Measurements from ENCODE around the gene SLC22A6. TPM values are rescaled to one million over a fixed set of nuclear protein-coding genes. Genes with fewer than 3 reads are reported as not detected.

The SLC22A6 gene
- not detected in 2 replicates for total RNA-seq

GRCh38 chr11:62984451-62984991 lies at the start of gene SLC22A6:
Gene SLC22A6 (minus strand): TSS chr11:62984967. CDS start chr11:62984690, 277 bp downstream.

GRCh38 chr11:63015521-63016215 lies 30.9 kb upstream of the SLC22A6 start, which contains the start of gene SLC22A8:
Gene SLC22A8 (minus strand): TSS chr11:63015841. CDS start chr11:63014958, 883 bp downstream.

Other genes with a start within 250 kb of the SLC22A6 start
- gene ZBTB3, start 230.8 kb downstream of the SLC22A6 start, total RNA-seq: 7.8 TPM in 2 replicates
- 49.9 and 61.2 TPM in 2 replicates for gene POLR2G, start 223.4 kb downstream of the SLC22A6 start, total RNA-seq
- gene TAF6L, start 213.6 kb downstream of the SLC22A6 start, total RNA-seq: 19.3 and 43.2 TPM in 2 replicates
- gene TMEM179B, start 197.6 kb downstream of the SLC22A6 start, total RNA-seq: 17.2 and 21.3 TPM in 2 replicates
- gene TMEM223, start 193.0 kb downstream of the SLC22A6 start, total RNA-seq: 11.3 and 11.5 TPM in 2 replicates
- gene NXF1, start 179.5 kb downstream of the SLC22A6 start, total RNA-seq: 11.8 and 50.6 TPM in 2 replicates
- 35.9 and 40.8 TPM in 2 replicates for gene STX5, start 152.9 kb downstream of the SLC22A6 start, total RNA-seq
- not detected in 2 replicates for gene TEX54, start 152.1 kb downstream of the SLC22A6 start, total RNA-seq
- 61.4 and 67.5 TPM in 2 replicates for gene WDR74, start 145.4 kb downstream of the SLC22A6 start, total RNA-seq
- 86.1 and 87.2 TPM in 2 replicates for gene SLC3A2, start 104.1 kb downstream of the SLC22A6 start, total RNA-seq
- gene CHRM1, start 63.6 kb downstream of the SLC22A6 start, total RNA-seq: not detected in 2 replicates
- not detected in 2 replicates for gene SLC22A8, start 30.9 kb upstream of the SLC22A6 start, total RNA-seq
- gene SLC22A24, start 159.3 kb upstream of the SLC22A6 start, total RNA-seq: not detected in 2 replicates